ENCODE results near the gene TFIP11.

TFIP11 gene

DNA sequence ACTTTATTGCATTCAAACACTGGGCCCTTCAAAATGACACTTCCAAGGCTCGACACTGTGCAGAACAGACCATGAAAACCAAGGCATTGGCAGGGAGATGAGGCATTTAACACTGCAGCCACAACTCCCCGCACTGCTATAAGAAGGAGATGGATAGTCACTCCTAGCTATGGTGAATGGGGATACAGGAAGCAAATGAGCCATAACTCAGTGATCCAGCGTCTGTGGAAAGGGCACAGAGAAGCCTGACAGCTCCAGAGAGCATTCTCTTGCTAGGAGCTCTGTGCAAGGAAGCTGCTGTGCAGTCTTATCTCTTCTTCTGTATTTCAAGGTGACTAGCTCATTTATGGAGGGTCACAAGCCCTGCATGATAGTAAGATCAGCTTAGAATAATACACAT is 49.6 kb downstream of the TFIP11 start:
- TF ChIP-seq EZH2phosphoT487 (IDR thresholded peaks at IDR 0.05; ENCODE audit: borderline replicate concordance), result no peak
- H3K9ac ChIP-seq (ENCODE audit: low read depth, low read length, poor library complexity, severe bottlenecking), result no peak overlapping the region
- no peaks in the 10 kb centered on the region for H3F3A ChIP-seq (ENCODE audit: low read depth)
- H2AFZ ChIP-seq (ENCODE audit: low read length), result no peak overlapping the region
- H3K4me3 ChIP-seq (ENCODE audit: low read length, poor library complexity, severe bottlenecking), result no peak overlapping the region
- H3K27me3 ChIP-seq (ENCODE audit: insufficient read depth, low read length, poor library complexity, severe bottlenecking), result no peaks in the 10 kb centered on the region
- no peaks in the 10 kb centered on the region for H3K4me1 ChIP-seq (ENCODE audit: insufficient read depth, low read length, poor library complexity, severe bottlenecking)
- no peak overlapping the region for H3K4me2 ChIP-seq (ENCODE audit: low read depth, low read length, poor library complexity, severe bottlenecking)
- H3K9me2 ChIP-seq (replicated peaks; ENCODE audit: low read depth, low read length), result no peaks in the 10 kb centered on the region
- H3K36me3 ChIP-seq (ENCODE audit: insufficient read depth, low read length), result peaks cover 74% of the 10 kb centered on the region; the same call in 1 of the 2 replicates
- peaks cover 20% of the 10 kb centered on the region for H3K79me2 ChIP-seq (ENCODE audit: insufficient read depth, low read length)
- H3K9me3 ChIP-seq (ENCODE audit: insufficient read depth, low read depth, low read length), result no peaks in the 10 kb centered on the region
- peaks cover 13% of the 10 kb centered on the region for H4K20me1 ChIP-seq (ENCODE audit: insufficient read depth, low read length, poor library complexity, severe bottlenecking)

DNA sequence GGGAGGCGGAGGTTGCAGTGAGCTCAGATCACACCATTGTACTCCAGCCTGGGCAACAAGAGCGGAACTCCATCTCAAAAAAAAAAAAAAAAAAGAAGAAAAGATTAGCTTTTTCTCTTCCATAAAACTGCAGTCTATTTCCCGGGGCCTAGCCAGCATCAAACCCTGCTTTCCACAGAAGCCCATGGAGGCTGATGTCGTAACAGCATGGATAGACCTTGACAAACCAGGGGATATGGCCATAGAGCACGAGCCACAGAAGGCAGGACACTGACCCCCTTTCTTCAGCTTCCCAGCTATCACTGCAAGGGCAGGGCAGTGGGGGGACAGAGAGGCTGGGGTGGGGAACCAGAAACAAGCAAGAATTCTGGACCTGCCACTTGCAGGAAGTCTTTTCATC is 50.2 kb downstream of the TFIP11 start:
- no peaks in the 10 kb centered on the region for H3F3A ChIP-seq (ENCODE audit: low read depth)
- H3K4me3 ChIP-seq (ENCODE audit: low read length, poor library complexity, severe bottlenecking), result no peak overlapping the region
- no peaks in the 10 kb centered on the region for H3K9me3 ChIP-seq (ENCODE audit: insufficient read depth, low read depth, low read length)
- no peaks in the 10 kb centered on the region for H3K27me3 ChIP-seq (ENCODE audit: insufficient read depth, low read length, poor library complexity, severe bottlenecking)
- H2AFZ ChIP-seq (ENCODE audit: low read length), result no peak overlapping the region
- no peaks in the 10 kb centered on the region for H3K9me2 ChIP-seq (replicated peaks; ENCODE audit: low read depth, low read length)
- H3K79me2 ChIP-seq (ENCODE audit: insufficient read depth, low read length), result peaks cover 20% of the 10 kb centered on the region
- no peak overlapping the region for H3K9ac ChIP-seq (ENCODE audit: low read depth, low read length, poor library complexity, severe bottlenecking)
- TF ChIP-seq, protein P1, sequence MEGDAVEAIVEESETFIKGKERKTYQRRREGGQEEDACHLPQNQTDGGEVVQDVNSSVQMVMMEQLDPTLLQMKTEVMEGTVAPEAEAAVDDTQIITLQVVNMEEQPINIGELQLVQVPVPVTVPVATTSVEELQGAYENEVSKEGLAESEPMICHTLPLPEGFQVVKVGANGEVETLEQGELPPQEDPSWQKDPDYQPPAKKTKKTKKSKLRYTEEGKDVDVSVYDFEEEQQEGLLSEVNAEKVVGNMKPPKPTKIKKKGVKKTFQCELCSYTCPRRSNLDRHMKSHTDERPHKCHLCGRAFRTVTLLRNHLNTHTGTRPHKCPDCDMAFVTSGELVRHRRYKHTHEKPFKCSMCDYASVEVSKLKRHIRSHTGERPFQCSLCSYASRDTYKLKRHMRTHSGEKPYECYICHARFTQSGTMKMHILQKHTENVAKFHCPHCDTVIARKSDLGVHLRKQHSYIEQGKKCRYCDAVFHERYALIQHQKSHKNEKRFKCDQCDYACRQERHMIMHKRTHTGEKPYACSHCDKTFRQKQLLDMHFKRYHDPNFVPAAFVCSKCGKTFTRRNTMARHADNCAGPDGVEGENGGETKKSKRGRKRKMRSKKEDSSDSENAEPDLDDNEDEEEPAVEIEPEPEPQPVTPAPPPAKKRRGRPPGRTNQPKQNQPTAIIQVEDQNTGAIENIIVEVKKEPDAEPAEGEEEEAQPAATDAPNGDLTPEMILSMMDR (conservative IDR thresholded peaks at IDR 0.05; ENCODE audit: low read length), result no peak
- TF ChIP-seq EZH2phosphoT487 (IDR thresholded peaks at IDR 0.05; ENCODE audit: borderline replicate concordance), result no peak
- H3K4me1 ChIP-seq (ENCODE audit: insufficient read depth, low read length, poor library complexity, severe bottlenecking), result no peaks in the 10 kb centered on the region
- peaks cover 73% of the 10 kb centered on the region; the same call in 1 of the 2 replicates for H3K36me3 ChIP-seq (ENCODE audit: insufficient read depth, low read length)
- no peak overlapping the region for H3K4me2 ChIP-seq (ENCODE audit: low read depth, low read length, poor library complexity, severe bottlenecking)
- H4K20me1 ChIP-seq (ENCODE audit: insufficient read depth, low read length, poor library complexity, severe bottlenecking), result peaks cover 13% of the 10 kb centered on the region

DNA sequence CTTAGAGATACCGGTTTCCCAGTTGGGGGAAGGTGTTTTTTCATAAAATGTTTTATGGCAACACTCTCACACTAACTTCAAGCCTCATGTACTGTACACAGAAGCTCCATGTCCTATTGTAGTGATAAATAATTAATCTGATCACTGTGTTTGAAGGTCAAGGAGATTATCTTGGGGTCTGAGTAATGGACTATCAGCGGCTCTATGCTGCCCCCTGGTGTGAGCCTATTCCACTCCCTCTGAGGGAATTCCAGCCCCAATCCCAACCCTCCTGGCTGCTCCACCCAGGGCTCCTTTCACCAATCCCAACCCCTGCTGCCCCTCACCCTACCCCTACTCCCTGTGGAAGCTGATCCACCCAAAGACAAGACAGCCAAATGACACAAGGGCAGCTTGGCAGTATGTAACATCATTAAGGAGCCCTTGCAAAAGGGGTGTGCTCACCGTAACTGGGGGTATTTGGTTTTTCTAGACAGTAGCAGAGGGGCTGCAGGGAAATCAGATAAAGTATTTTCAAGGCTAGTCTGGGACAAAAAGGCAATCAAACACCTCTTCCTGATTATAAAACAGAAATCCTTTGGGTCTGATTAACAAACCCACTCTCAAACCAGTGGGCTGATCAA is 51.0 kb downstream of the TFIP11 start:
- Histone ChIP-seq H3K27me3 (ENCODE audit: insufficient read depth, low read length, poor library complexity, severe bottlenecking) (no peaks in the 10 kb centered on the region), H3K9me2 (replicated peaks; ENCODE audit: low read depth, low read length) (no peaks in the 10 kb centered on the region), H3F3A (ENCODE audit: low read depth) (no peaks in the 10 kb centered on the region), H3K4me3 (ENCODE audit: low read length, poor library complexity, severe bottlenecking) (no peak overlapping the region), H3K9ac (ENCODE audit: low read depth, low read length, poor library complexity, severe bottlenecking) (no peak overlapping the region), H3K4me2 (ENCODE audit: low read depth, low read length, poor library complexity, severe bottlenecking) (no peak overlapping the region), H3K79me2 (ENCODE audit: insufficient read depth, low read length) (peaks cover 20% of the 10 kb centered on the region), H3K9me3 (ENCODE audit: insufficient read depth, low read depth, low read length) (no peaks in the 10 kb centered on the region), H3K4me1 (ENCODE audit: insufficient read depth, low read length, poor library complexity, severe bottlenecking) (no peaks in the 10 kb centered on the region), H4K20me1 (ENCODE audit: insufficient read depth, low read length, poor library complexity, severe bottlenecking) (peaks cover 13% of the 10 kb centered on the region), H3K36me3 (ENCODE audit: insufficient read depth, low read length) (peaks cover 65% of the 10 kb centered on the region; the same call in 1 of the 2 replicates), H2AFZ (ENCODE audit: low read length) (no peak overlapping the region)
- TF ChIP-seq EZH2phosphoT487 (IDR thresholded peaks at IDR 0.05; ENCODE audit: borderline replicate concordance), result no peak
- TF ChIP-seq, protein P1 (conservative IDR thresholded peaks at IDR 0.05; ENCODE audit: low read length), result peak; percentile 96

DNA sequence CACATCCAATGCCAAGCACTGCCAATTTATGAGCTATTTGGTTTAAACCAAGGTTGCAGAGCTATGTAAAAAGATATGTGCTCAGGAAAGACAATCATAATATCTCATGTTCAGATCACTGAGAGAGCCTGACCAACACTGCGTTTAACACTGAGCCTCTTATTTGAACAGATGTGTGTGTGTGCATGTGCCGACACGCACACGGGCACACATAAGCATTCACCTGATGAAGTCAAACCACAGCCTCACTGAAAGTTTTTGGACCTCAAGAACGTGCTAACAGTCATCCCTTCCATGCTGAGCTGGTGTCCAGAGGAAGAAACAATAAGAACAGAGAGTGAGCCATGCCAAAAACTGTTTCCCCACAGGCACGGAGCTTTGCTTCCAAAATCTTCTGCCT is 52.1 kb downstream of the TFIP11 start:
- H3K4me1 ChIP-seq (ENCODE audit: insufficient read depth, low read length, poor library complexity, severe bottlenecking), result no peaks in the 10 kb centered on the region
- H3K27me3 ChIP-seq (ENCODE audit: insufficient read depth, low read length, poor library complexity, severe bottlenecking), result no peaks in the 10 kb centered on the region
- no peak overlapping the region for H3K9ac ChIP-seq (ENCODE audit: low read depth, low read length, poor library complexity, severe bottlenecking)
- no peak for TF ChIP-seq EZH2phosphoT487 (IDR thresholded peaks at IDR 0.05; ENCODE audit: borderline replicate concordance)
- TF ChIP-seq, protein P1 (conservative IDR thresholded peaks at IDR 0.05; ENCODE audit: low read length), result no peak
- peaks cover 13% of the 10 kb centered on the region for H4K20me1 ChIP-seq (ENCODE audit: insufficient read depth, low read length, poor library complexity, severe bottlenecking)
- peaks cover 63% of the 10 kb centered on the region; the same call in 1 of the 2 replicates for H3K36me3 ChIP-seq (ENCODE audit: insufficient read depth, low read length)
- no peak overlapping the region for H3K4me3 ChIP-seq (ENCODE audit: low read length, poor library complexity, severe bottlenecking)
- H3K9me2 ChIP-seq (replicated peaks; ENCODE audit: low read depth, low read length), result no peaks in the 10 kb centered on the region
- H3F3A ChIP-seq (ENCODE audit: low read depth), result no peaks in the 10 kb centered on the region
- no peaks in the 10 kb centered on the region for H3K9me3 ChIP-seq (ENCODE audit: insufficient read depth, low read depth, low read length)
- H3K4me2 ChIP-seq (ENCODE audit: low read depth, low read length, poor library complexity, severe bottlenecking), result no peak overlapping the region
- H2AFZ ChIP-seq (ENCODE audit: low read length), result no peak overlapping the region
- H3K79me2 ChIP-seq (ENCODE audit: insufficient read depth, low read length), result peaks cover 20% of the 10 kb centered on the region

All from Loucy (cell line).